ENCODE data around the gene MSI2.

MSI2 gene

GRCh38 chr17:57350266-57350665 is 93.9 kb downstream of the MSI2 start:
- Histone ChIP-seq H3K9me2 (ENCODE audit: low read depth, low read length) (no peaks in the 10 kb centered on the region), H3K79me2 (ENCODE audit: insufficient read depth, low read length) (peaks cover 14% of the 10 kb centered on the region), H3K9ac (ENCODE audit: low read length) (no peak overlapping the region), H3K9me3 (ENCODE audit: low read length) (no peaks in the 10 kb centered on the region), H4K20me1 (ENCODE audit: insufficient read depth, low read length) (no peaks in the 10 kb centered on the region), H3K27me3 (ENCODE audit: insufficient read depth, low read length) (no peaks in the 10 kb centered on the region), H2AFZ (ENCODE audit: low read length) (no peak overlapping the region), H3K4me2 (ENCODE audit: low read length) (no peak overlapping the region), H3K36me3 (ENCODE audit: insufficient read depth, low read length) (peaks cover 77% of the 10 kb centered on the region), H3F3A (ENCODE audit: insufficient read depth, low read length) (no peaks in the 10 kb centered on the region), H3K27ac (ENCODE audit: low read depth, low read length, poor library complexity, severe bottlenecking) (peak overlapping the region; percentile 48), H3K4me1 (ENCODE audit: insufficient read depth, low read length, severe bottlenecking) (peaks cover 37% of the 10 kb centered on the region), H3K4me3 (ENCODE audit: low read depth, low read length, poor library complexity, severe bottlenecking) (no peak overlapping the region)
- no peak for TF ChIP-seq EZH2 (IDR thresholded peaks at IDR 0.05; ENCODE audit: borderline replicate concordance, low read length)

- H3K9ac ChIP-seq (ENCODE audit: low read length): no peak overlapping the region
- TF ChIP-seq CTCF (IDR thresholded peaks at IDR 0.05; ENCODE audit: low read length) (no peak), EZH2 (IDR thresholded peaks at IDR 0.05; ENCODE audit: borderline replicate concordance, low read length) (no peak)
- H3K36me3 ChIP-seq (ENCODE audit: insufficient read depth, low read length): peaks cover 55% of the 10 kb centered on the region
- H2AFZ ChIP-seq (ENCODE audit: low read length): no peak overlapping the region
- no peaks in the 10 kb centered on the region for H3K9me2 ChIP-seq (ENCODE audit: low read depth, low read length)
- H3K27ac ChIP-seq (ENCODE audit: low read depth, low read length, poor library complexity, severe bottlenecking): peak overlapping the region; percentile 99
- H3F3A ChIP-seq (ENCODE audit: insufficient read depth, low read length): no peaks in the 10 kb centered on the region
- H3K4me2 ChIP-seq (ENCODE audit: low read length): no peak overlapping the region
- H3K27me3 ChIP-seq (ENCODE audit: insufficient read depth, low read length): no peaks in the 10 kb centered on the region
- peaks cover 15% of the 10 kb centered on the region for H3K79me2 ChIP-seq (ENCODE audit: insufficient read depth, low read length)
- H3K4me3 ChIP-seq (ENCODE audit: low read depth, low read length, poor library complexity, severe bottlenecking): no peak overlapping the region
- H3K4me1 ChIP-seq (ENCODE audit: insufficient read depth, low read length, severe bottlenecking): peaks cover 62% of the 10 kb centered on the region
- no peaks in the 10 kb centered on the region for H4K20me1 ChIP-seq (ENCODE audit: insufficient read depth, low read length)
- H3K9me3 ChIP-seq (ENCODE audit: low read length): no peaks in the 10 kb centered on the region
Observed at GRCh38 chr17:57352665-57353175, 96.4 kb downstream of the MSI2 start.

GRCh38 chr17:57354673-57355072 is 98.3 kb downstream of the MSI2 start:
- peaks cover 36% of the 10 kb centered on the region; the same call in 1 of the 2 replicates for H3K36me3 ChIP-seq (ENCODE audit: insufficient read depth, low read length)
- H3K9me3 ChIP-seq (ENCODE audit: low read length): no peaks in the 10 kb centered on the region
- no peaks in the 10 kb centered on the region for H4K20me1 ChIP-seq (ENCODE audit: insufficient read depth, low read length)
- H3K27ac ChIP-seq (ENCODE audit: low read depth, low read length, poor library complexity, severe bottlenecking): peak overlapping the region; percentile 99
- H3K4me1 ChIP-seq (ENCODE audit: insufficient read depth, low read length, severe bottlenecking): peaks cover 77% of the 10 kb centered on the region
- TF ChIP-seq EZH2 (IDR thresholded peaks at IDR 0.05; ENCODE audit: borderline replicate concordance, low read length): no peak
- TF ChIP-seq CTCF (IDR thresholded peaks at IDR 0.05; ENCODE audit: low read length): no peak
- peak overlapping the region; percentile 67; the same call in 1 of the 2 replicates for H3K4me2 ChIP-seq (ENCODE audit: low read length)
- H2AFZ ChIP-seq (ENCODE audit: low read length): no peak overlapping the region
- H3K9me2 ChIP-seq (ENCODE audit: low read depth, low read length): no peaks in the 10 kb centered on the region
- H3K27me3 ChIP-seq (ENCODE audit: insufficient read depth, low read length): no peaks in the 10 kb centered on the region
- no peaks in the 10 kb centered on the region for H3F3A ChIP-seq (ENCODE audit: insufficient read depth, low read length)
- H3K9ac ChIP-seq (ENCODE audit: low read length): peak overlapping the region; percentile 92; the same call in 1 of the 2 replicates
- H3K4me3 ChIP-seq (ENCODE audit: low read depth, low read length, poor library complexity, severe bottlenecking): no peak overlapping the region
- H3K79me2 ChIP-seq (ENCODE audit: insufficient read depth, low read length): peaks cover 32% of the 10 kb centered on the region
